CD4-positive, alpha-beta T cell (primary cell): ENCODE results near the gene RASA2. TPM values are rescaled to one million over a fixed set of nuclear protein-coding genes. Genes with fewer than 3 reads are reported as not detected.

ENCODE experiments used
- ATAC-seq: fragments of 200-7000 bp; cut with Tn5 transposase; one replicate; pipeline ENCODE4 v1.10.0; 2022; ENCODE audit warnings: mild to moderate bottlenecking; ENCODE audit not compliant: poor library complexity
- CTCF ChIA-PET: fragments of 350-600 bp; sonication (Branson Sonifier 250); formaldehyde crosslinking; loops from one replicate; lab custom pipeline; 2021; ENCODE audit warnings: antibody characterized with exemption, inconsistent platforms; lab: Charles Lee
- POLR2A ChIA-PET: fragments of 350-600 bp; sonication (Branson Sonifier 250); formaldehyde crosslinking; loops from one replicate; lab custom pipeline; 2021; ENCODE audit warnings: antibody characterized with exemption, inconsistent platforms; lab: Charles Lee
- DNase-seq, 14 experiments: peaks; one replicate each; pipeline ENCODE4 v3.0.0-alpha.2; 2013 to 2020; ENCODE audit warnings: mixed read lengths in 2 of 14
- H3K27ac ChIP-seq, 2 donors: one replicate each; pipeline versions ENCODE4 v1.5.1 to v1.7.0; 2013; ENCODE audit warnings: low read length in 2 of 2, low read depth in 1 of 2, mild to moderate bottlenecking in 1 of 2
- H3K27me3 ChIP-seq, 2 experiments: 1 replicate in 1 of 2; 2 replicates in 1 of 2; pipeline versions ENCODE4 v1.6.1 to v1.7.0; 2013; ENCODE audit warnings: low read length in 2 of 2, control low read depth in 1 of 2, mild to moderate bottlenecking in 1 of 2, moderate library complexity in 1 of 2; ENCODE audit not compliant: insufficient read depth in 2 of 2, control insufficient read depth in 1 of 2
- H3K36me3 ChIP-seq: one replicate; pipeline ENCODE4 v1.6.1; 2013; ENCODE audit warnings: low read length, control low read depth; ENCODE audit not compliant: insufficient read depth
- H3K4me1 ChIP-seq: one replicate; pipeline ENCODE4 v1.6.1; 2013; ENCODE audit warnings: low read length, control low read depth; ENCODE audit not compliant: insufficient read depth
- H3K4me3 ChIP-seq: one replicate; pipeline ENCODE4 v1.5.1; 2013; ENCODE audit warnings: mild to moderate bottlenecking, low read length, moderate library complexity
- H3K9me3 ChIP-seq, 2 experiments: 1 replicate in 1 of 2; 2 replicates in 1 of 2; pipeline versions ENCODE4 v1.6.1 to v1.7.0; 2013; ENCODE audit warnings: low read length in 2 of 2, mild to moderate bottlenecking in 2 of 2, control low read depth in 1 of 2, moderate library complexity in 1 of 2; ENCODE audit not compliant: control insufficient read depth in 1 of 2, insufficient read depth in 1 of 2
- H3K27ac Mint-ChIP-seq: one replicate; pipeline ENCODE4 v1.8.0; 2020; ENCODE audit warnings: mixed read lengths
- H3K27me3 Mint-ChIP-seq: one replicate; pipeline ENCODE4 v1.8.0; 2021; ENCODE audit warnings: mixed read lengths
- H3K36me3 Mint-ChIP-seq: one replicate; pipeline ENCODE4 v1.8.0; 2021; ENCODE audit warnings: low read depth, mixed read lengths
- H3K4me1 Mint-ChIP-seq: one replicate; pipeline ENCODE4 v1.8.0; 2021; ENCODE audit warnings: low read depth, mixed read lengths
- H3K4me3 Mint-ChIP-seq: one replicate; pipeline ENCODE4 v1.8.0; 2020; ENCODE audit warnings: mild to moderate bottlenecking, mixed read lengths
- H3K9me3 Mint-ChIP-seq: one replicate; pipeline ENCODE4 v1.8.0; 2020; ENCODE audit warnings: mixed read lengths
- intact Hi-C, 2 experiments: fragments of 100-400 bp; cut with DNase I in 1 of 2; cut with micrococcal nuclease in 1 of 2; formaldehyde crosslinking; loops; one replicate each; pipeline versions ENCODE4 v1.15.1 to v1.9.0; 2023 to 2025; cut with DNase I, micrococcal nuclease
- total RNA-seq, 174 experiments: library from RNA in 2 of 174; stranded (reverse) in 2 of 174; gene quantifications; one replicate each; pipeline ENCODE4 v1.2.3 and lab custom pipeline; 2021 to 2026
- TF ChIP-seq, protein P1 (sequence below): fragments of 200-600 bp; IDR thresholded peaks from one replicate; pipeline ENCODE4 v1.8.0; 2022; ENCODE audit warnings: antibody characterized with exemption, mild to moderate bottlenecking

RASA2 gene
- total RNA-seq, 2 experiments from 2014 or later, result 96.1 to 96.4 TPM

DNA sequence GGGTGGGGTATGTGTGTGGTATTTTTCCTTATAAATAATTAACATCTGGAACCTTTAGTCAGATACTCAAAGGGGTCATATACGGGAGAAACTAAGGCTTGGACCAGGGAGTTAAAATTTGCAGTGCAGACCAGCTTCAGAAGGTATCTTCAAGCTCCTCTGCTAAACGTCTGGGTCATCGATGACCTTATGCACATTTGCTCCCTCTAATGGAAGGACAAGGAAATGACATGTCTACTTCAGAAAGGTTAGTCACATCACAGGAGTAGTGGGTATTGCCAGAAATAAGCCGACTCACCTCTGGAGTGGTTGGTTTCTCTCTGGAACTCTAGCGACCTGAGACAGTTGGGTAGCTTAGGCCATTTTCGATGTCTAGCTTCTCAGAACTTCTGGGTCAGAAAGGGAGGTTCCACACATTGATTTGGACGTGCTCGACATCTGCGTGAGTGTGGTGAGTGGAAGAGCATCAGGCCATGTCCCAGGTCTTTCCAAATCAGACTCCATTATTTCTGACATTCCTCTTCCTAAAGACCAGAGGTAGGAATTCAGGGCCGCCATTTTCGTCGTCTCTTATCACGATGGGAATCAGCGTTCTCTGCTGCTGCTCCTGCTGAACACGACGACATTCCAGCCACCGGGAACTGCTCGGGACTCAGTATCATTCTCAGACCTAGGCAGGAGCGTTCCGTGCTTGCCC is 31.8 kb upstream of the RASA2 start:
- no peaks in the 10 kb centered on the region for H3K9me3 Mint-ChIP-seq
- ChIA-PET POLR2A (interaction anchor here (1.0 to 1.6 kb wide), 7 partner anchors 43 to 223 kb away, joined by 3 to 10 read pairs (median 5); partner anchors contain the start of gene PXYLP1), CTCF (interaction anchor here (0.6 to 4.2 kb wide), 25 partner anchors 9 to 188 kb away, joined by 3 to 60 read pairs (median 4); no protein-coding TSS in a partner anchor)
- Histone ChIP-seq H3K27ac (no peak overlapping the region), H3K27me3 (no peaks in the 10 kb centered on the region), H3K4me1 (peaks cover 17% of the 10 kb centered on the region), H3K36me3 (no peaks in the 10 kb centered on the region), H3K4me3 (no peak overlapping the region), H3K9me3 (no peaks in the 10 kb centered on the region)
- TF ChIP-seq, protein P1, sequence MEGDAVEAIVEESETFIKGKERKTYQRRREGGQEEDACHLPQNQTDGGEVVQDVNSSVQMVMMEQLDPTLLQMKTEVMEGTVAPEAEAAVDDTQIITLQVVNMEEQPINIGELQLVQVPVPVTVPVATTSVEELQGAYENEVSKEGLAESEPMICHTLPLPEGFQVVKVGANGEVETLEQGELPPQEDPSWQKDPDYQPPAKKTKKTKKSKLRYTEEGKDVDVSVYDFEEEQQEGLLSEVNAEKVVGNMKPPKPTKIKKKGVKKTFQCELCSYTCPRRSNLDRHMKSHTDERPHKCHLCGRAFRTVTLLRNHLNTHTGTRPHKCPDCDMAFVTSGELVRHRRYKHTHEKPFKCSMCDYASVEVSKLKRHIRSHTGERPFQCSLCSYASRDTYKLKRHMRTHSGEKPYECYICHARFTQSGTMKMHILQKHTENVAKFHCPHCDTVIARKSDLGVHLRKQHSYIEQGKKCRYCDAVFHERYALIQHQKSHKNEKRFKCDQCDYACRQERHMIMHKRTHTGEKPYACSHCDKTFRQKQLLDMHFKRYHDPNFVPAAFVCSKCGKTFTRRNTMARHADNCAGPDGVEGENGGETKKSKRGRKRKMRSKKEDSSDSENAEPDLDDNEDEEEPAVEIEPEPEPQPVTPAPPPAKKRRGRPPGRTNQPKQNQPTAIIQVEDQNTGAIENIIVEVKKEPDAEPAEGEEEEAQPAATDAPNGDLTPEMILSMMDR, result peak; percentile 79
- H3K4me1 Mint-ChIP-seq, result peaks cover 16% of the 10 kb centered on the region
- H3K27ac Mint-ChIP-seq, result no peak overlapping the region
- H3K27me3 Mint-ChIP-seq, result no peaks in the 10 kb centered on the region
- DNase-seq (peak in 4 of 14 experiments; percentile 26 to 83 (median 78)), ATAC-seq (peak; percentile 74)
- no peaks in the 10 kb centered on the region for H3K36me3 Mint-ChIP-seq
- intact Hi-C loops, result loop anchor here (2.0 to 10.0 kb wide), 5 partner anchors 94 to 830 kb away; partner anchors contain the start of gene PXYLP1 (in 1 of the 2)
- no peak overlapping the region for H3K4me3 Mint-ChIP-seq

DNA sequence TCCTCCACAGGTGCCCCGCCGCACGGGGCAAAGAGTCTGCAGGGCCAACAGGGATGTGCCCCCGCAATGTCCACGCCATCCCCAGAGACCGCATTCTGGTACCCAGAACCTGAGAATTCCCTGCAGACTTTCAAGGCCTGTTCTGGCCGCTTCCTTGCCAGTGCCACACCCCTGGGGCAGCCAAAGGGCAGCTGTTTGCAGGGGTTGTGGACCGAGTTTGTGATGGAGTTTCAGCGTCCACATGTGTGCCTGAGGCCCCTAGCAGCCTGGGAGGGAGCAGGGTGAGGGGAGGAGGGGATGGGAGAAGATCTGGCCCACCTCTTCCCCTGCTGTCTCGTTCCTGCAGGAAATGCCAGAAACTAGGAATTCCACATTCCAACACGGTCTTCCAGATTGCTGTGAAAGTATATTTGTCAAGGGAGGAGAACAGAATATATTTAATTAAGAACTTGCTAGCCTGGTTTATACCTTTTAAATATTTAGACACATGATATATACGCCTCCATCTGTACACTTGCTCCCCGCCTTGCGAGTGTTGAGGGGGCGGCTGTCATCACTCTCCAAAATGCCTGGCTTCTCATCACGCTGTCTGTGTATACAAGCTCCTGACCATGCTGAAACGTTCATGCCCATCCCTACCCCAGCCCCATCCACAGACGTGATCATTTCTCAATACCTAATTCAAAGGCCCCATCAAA is 31.1 kb upstream of the RASA2 start:
- Mint-ChIP-seq H3K27me3 (no peaks in the 10 kb centered on the region), H3K36me3 (no peaks in the 10 kb centered on the region), H3K4me3 (no peak overlapping the region), H3K27ac (no peak overlapping the region), H3K9me3 (no peaks in the 10 kb centered on the region), H3K4me1 (peaks cover 20% of the 10 kb centered on the region)
- TF ChIP-seq, protein P1, result no peak
- Histone ChIP-seq H3K4me3 (no peak overlapping the region), H3K4me1 (peaks cover 21% of the 10 kb centered on the region), H3K9me3 (no peaks in the 10 kb centered on the region), H3K36me3 (no peaks in the 10 kb centered on the region), H3K27ac (no peak overlapping the region), H3K27me3 (no peaks in the 10 kb centered on the region)
- intact Hi-C loops, result loop anchor here (2.0 to 10.0 kb wide), 2 partner anchors 95 to 829 kb away; no protein-coding TSS in a partner anchor
- POLR2A ChIA-PET, result interaction anchor here (1.6 kb wide), 1 partner anchor 144 kb away, joined by 10 read pairs; no protein-coding TSS in a partner anchor
- ATAC-seq, result no peak
- CTCF ChIA-PET, result interaction anchor here (1.1 to 4.2 kb wide), 9 partner anchors 14 to 151 kb away, joined by 3 to 60 read pairs (median 9); no protein-coding TSS in a partner anchor
- DNase-seq, result no peak

DNA sequence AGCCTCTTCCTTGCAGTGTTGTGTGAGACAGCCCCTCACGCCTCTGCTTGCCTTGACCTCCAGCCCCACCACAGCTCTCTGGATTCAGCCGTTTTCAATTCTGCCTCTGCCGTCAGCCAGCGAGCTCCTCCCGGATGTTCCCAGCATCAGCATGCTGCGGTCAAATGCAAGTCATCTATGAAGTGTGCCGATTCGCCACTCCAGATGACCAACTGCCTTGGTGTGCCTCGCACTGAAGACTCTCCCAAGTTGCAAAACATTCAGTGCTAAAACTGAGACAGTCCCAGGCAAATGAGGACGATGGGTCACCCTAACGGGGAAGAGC is 30.6 kb upstream of the RASA2 start:
- Histone ChIP-seq H3K27me3 (no peaks in the 10 kb centered on the region), H3K4me3 (no peak overlapping the region), H3K9me3 (no peaks in the 10 kb centered on the region), H3K27ac (no peak overlapping the region), H3K36me3 (no peaks in the 10 kb centered on the region), H3K4me1 (peaks cover 21% of the 10 kb centered on the region)
- Mint-ChIP-seq H3K9me3 (no peaks in the 10 kb centered on the region), H3K27ac (no peak overlapping the region), H3K4me3 (no peak overlapping the region), H3K27me3 (no peaks in the 10 kb centered on the region), H3K36me3 (no peaks in the 10 kb centered on the region), H3K4me1 (peaks cover 16% of the 10 kb centered on the region)
- POLR2A ChIA-PET, result no interaction called here
- CTCF ChIA-PET, result interaction anchor here (0.6 kb wide), 1 partner anchor 114 kb away, joined by 3 read pairs; no protein-coding TSS in a partner anchor
- TF ChIP-seq, protein P1, result no peak
- intact Hi-C loops, result loop anchor here in 1 of 2 experiments (10.0 kb wide), 1 partner anchor 829 kb away; no protein-coding TSS in a partner anchor
- DNase-seq, result no peak
- no peak for ATAC-seq
